OCI-LY1 (cell line): ENCODE measurements around the gene STKLD1.

ENCODE experiments used
- EZH2 ChIP-seq: fragments of 200-600 bp; sonication (generic), shearing (Covaris generic); IDR thresholded peaks from 2 replicates; pipeline ENCODE4 v1.8.0; 2017; ENCODE audit warnings: borderline replicate concordance, mixed run types, mild to moderate bottlenecking, antibody characterized with exemption, low read length, moderate library complexity, mixed read lengths
- TF ChIP-seq, protein P1 (sequence below): fragments of 200-600 bp; sonication (generic), shearing (Covaris generic); IDR thresholded peaks from 2 replicates; pipeline ENCODE4 v1.5.1; 2017; ENCODE audit warnings: mild to moderate bottlenecking, antibody characterized with exemption, low read length, moderate library complexity, mixed read lengths

- TF ChIP-seq, protein P1, sequence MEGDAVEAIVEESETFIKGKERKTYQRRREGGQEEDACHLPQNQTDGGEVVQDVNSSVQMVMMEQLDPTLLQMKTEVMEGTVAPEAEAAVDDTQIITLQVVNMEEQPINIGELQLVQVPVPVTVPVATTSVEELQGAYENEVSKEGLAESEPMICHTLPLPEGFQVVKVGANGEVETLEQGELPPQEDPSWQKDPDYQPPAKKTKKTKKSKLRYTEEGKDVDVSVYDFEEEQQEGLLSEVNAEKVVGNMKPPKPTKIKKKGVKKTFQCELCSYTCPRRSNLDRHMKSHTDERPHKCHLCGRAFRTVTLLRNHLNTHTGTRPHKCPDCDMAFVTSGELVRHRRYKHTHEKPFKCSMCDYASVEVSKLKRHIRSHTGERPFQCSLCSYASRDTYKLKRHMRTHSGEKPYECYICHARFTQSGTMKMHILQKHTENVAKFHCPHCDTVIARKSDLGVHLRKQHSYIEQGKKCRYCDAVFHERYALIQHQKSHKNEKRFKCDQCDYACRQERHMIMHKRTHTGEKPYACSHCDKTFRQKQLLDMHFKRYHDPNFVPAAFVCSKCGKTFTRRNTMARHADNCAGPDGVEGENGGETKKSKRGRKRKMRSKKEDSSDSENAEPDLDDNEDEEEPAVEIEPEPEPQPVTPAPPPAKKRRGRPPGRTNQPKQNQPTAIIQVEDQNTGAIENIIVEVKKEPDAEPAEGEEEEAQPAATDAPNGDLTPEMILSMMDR: no peak
- TF ChIP-seq EZH2: no peak
Observed at GRCh38 chr9:133443982-133444381, 67.8 kb downstream of the STKLD1 start.
